AG04449 (cell line): Measurements from ENCODE around the gene ZNF518A.

ENCODE experiments used
- CTCF ChIA-PET: fragments of 350-600 bp; formaldehyde crosslinking; extraction: SDS; loops from one replicate; lab custom pipeline; 2021; ENCODE audit warnings: antibody characterized with exemption; lab: Yijun Ruan, JAX
- POLR2A ChIA-PET: fragments of 400-600, 350-600 bp; formaldehyde crosslinking; extraction: SDS; loops from one replicate; lab custom pipeline; 2020; ENCODE audit warnings: antibody characterized with exemption, inconsistent platforms; lab: Yijun Ruan, JAX
- DNase-seq: peaks from one replicate; pipeline ENCODE4 v3.0.0-alpha.2; 2010; ENCODE audit warnings: low read depth, low spot score
- H3K4me3 ChIP-seq: 2 replicates; pipeline ENCODE4 v1.5.1; 2011; ENCODE audit warnings: low read depth, mild to moderate bottlenecking, control low read depth, low read length
- CTCF ChIP-seq: IDR thresholded peaks from one replicate; pipeline ENCODE4 v1.5.1; 2011; ENCODE audit warnings: mild to moderate bottlenecking, moderate library complexity, low read length, control low read depth, inconsistent platforms; ENCODE audit not compliant: insufficient read depth; ENCODE audit errors: missing control alignments

ZNF518A gene

GRCh38 chr10:96089670-96090462 is 40.2 kb upstream of the ZNF518A start:
- H3K4me3 ChIP-seq = peak overlapping the region; percentile 81
- CTCF ChIA-PET = interaction anchor here (0.7 to 0.9 kb wide), 3 partner anchors 40 to 531 kb away, joined by 3 read pairs; partner anchors contain the start of gene ZNF518A
- DNase-seq = peak; percentile 74
- no peak for TF ChIP-seq CTCF
- POLR2A ChIA-PET = interaction anchor here (0.7 to 2.1 kb wide), 2 partner anchors 35 to 40 kb away, joined by 3 to 44 read pairs; partner anchors contain the start of gene ZNF518A

GRCh38 chr10:96090463-96090800 is 39.7 kb upstream of the ZNF518A start:
- H3K4me3 ChIP-seq = peak overlapping the region; percentile 81
- no peak for TF ChIP-seq CTCF
- CTCF ChIA-PET = interaction anchor here (1.1 kb wide), 1 partner anchor 39 kb away, joined by 3 read pairs; the partner anchor contains the start of gene ZNF518A
- POLR2A ChIA-PET = interaction anchor here (0.6 to 2.1 kb wide), 2 partner anchors 40 to 196 kb away, joined by 3 to 44 read pairs; partner anchors contain the start of gene ZNF518A
- DNase-seq = no peak

- no peak overlapping the region for H3K4me3 ChIP-seq
- ChIA-PET CTCF (interaction anchor here (0.7 kb wide), 1 partner anchor 76 kb away, joined by 3 read pairs; no protein-coding TSS in a partner anchor), POLR2A (no interaction called here)
- TF ChIP-seq CTCF = no peak
- no peak for DNase-seq
Observed at GRCh38 chr10:96092999-96093767, 36.9 kb upstream of the ZNF518A start.

- no peak overlapping the region for H3K4me3 ChIP-seq
- ChIA-PET CTCF (interaction anchor here (0.7 kb wide), 1 partner anchor 77 kb away, joined by 3 read pairs; no protein-coding TSS in a partner anchor), POLR2A (interaction anchor here (1.5 kb wide), 1 partner anchor 36 kb away, joined by 4 read pairs; the partner anchor contains the start of gene ZNF518A)
- no peak for DNase-seq
- TF ChIP-seq CTCF = no peak
Observed at GRCh38 chr10:96093948-96094347, 36.1 kb upstream of the ZNF518A start.

GRCh38 chr10:96096958-96097357 is 33.1 kb upstream of the ZNF518A start:
- H3K4me3 ChIP-seq = no peak overlapping the region
- TF ChIP-seq CTCF = no peak
- DNase-seq = no peak
- CTCF ChIA-PET = no interaction called here
- POLR2A ChIA-PET = no interaction called here
